ENCODE measurements around the gene CDC37.

DNA sequence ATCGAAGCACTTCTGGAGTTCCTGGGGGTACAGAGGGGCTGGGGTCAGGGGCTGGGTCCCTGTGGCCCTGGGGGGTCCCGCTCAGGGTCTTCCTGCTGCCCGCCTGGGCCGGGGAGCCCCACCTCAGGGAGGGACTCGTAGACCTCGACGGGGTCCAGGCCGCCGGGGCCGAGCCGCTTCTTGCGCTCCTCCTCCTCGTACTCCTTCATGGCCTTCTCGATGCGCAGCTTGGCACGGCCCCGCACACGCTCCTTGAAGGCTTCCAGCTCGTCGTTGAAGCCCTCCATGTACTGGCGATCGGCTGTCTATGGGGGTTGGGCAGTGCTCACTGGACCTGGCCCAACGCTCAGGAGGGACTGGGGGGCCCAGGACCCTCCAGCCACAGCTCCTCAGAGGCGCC is 10.2 kb downstream of the CDC37 start:
- TF ChIP-seq, protein P1, sequence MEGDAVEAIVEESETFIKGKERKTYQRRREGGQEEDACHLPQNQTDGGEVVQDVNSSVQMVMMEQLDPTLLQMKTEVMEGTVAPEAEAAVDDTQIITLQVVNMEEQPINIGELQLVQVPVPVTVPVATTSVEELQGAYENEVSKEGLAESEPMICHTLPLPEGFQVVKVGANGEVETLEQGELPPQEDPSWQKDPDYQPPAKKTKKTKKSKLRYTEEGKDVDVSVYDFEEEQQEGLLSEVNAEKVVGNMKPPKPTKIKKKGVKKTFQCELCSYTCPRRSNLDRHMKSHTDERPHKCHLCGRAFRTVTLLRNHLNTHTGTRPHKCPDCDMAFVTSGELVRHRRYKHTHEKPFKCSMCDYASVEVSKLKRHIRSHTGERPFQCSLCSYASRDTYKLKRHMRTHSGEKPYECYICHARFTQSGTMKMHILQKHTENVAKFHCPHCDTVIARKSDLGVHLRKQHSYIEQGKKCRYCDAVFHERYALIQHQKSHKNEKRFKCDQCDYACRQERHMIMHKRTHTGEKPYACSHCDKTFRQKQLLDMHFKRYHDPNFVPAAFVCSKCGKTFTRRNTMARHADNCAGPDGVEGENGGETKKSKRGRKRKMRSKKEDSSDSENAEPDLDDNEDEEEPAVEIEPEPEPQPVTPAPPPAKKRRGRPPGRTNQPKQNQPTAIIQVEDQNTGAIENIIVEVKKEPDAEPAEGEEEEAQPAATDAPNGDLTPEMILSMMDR (IDR thresholded peaks at IDR 0.05): no peak
- no peak for TF ChIP-seq POLR2A (IDR thresholded peaks at IDR 0.05)

Data from heart left ventricle (tissue), 13 donors.